OCI-LY7 (cell line): Measurements from ENCODE around the gene SKAP2. TPM values are rescaled to one million over a fixed set of nuclear protein-coding genes. Genes with fewer than 3 reads are reported as not detected.

Experiments
- BruUV-seq: library from RNA; stranded (reverse); fragments of 400-500 nt; replicated peaks from 2 replicates; lab custom pipeline; 2021; lab: Mats Ljungman, UMichigan
- CTCF ChIA-PET: fragments of 300-600 bp; sonication (Branson Sonifier 250); formaldehyde crosslinking; loops from one replicate; lab custom pipeline; 2022; ENCODE audit warnings: antibody characterized with exemption; ENCODE audit not compliant: unreplicated experiment; lab: Charles Lee
- POLR2A ChIA-PET: fragments of 300-600 bp; sonication (Branson Sonifier 250); formaldehyde crosslinking; loops from one replicate; lab custom pipeline; 2022; ENCODE audit warnings: antibody characterized with exemption; lab: Charles Lee
- DNase-seq: peaks from one replicate; pipeline ENCODE4 v3.0.0-alpha.2; 2015; ENCODE audit warnings: low spot score
- H2AFZ ChIP-seq: fragments of 200-600 bp; sonication (generic), shearing (Covaris generic); 2 replicates; pipeline ENCODE4 v1.6.1; 2014; ENCODE audit warnings: mild to moderate bottlenecking, antibody characterized with exemption, low read length, moderate library complexity
- H3K27ac ChIP-seq: fragments of 200-600 bp; sonication (generic); 2 replicates; pipeline ENCODE4 v1.5.1; 2014; ENCODE audit warnings: mixed run types, low read depth, mild to moderate bottlenecking, moderate library complexity, low read length, inconsistent platforms; ENCODE audit not compliant: poor library complexity, severe bottlenecking
- H3K36me3 ChIP-seq: fragments of 200-600 bp; sonication (generic); 2 replicates; pipeline ENCODE4 v1.6.1; 2014; ENCODE audit warnings: mild to moderate bottlenecking, antibody characterized with exemption, low read length, moderate library complexity, mixed read lengths; ENCODE audit not compliant: insufficient read depth
- H3K4me1 ChIP-seq: fragments of 200-600 bp; sonication (generic); 2 replicates; pipeline ENCODE4 v1.5.1; 2014; ENCODE audit warnings: mild to moderate bottlenecking, low read length; ENCODE audit not compliant: insufficient read depth, poor library complexity, severe bottlenecking
- H3K4me2 ChIP-seq: fragments of 200-600 bp; sonication (generic); 2 replicates; pipeline ENCODE4 v1.6.1; 2014; ENCODE audit warnings: mild to moderate bottlenecking, low read length
- H3K4me3 ChIP-seq: fragments of 200-600 bp; sonication (generic); 2 replicates; pipeline ENCODE4 v1.5.1; 2014; ENCODE audit warnings: mild to moderate bottlenecking, low read depth, low read length; ENCODE audit not compliant: poor library complexity, severe bottlenecking
- H3K79me2 ChIP-seq: fragments of 200-600 bp; sonication (generic); 2 replicates; pipeline ENCODE4 v1.6.1; 2016; ENCODE audit warnings: low read depth, mild to moderate bottlenecking, low read length, moderate library complexity, mixed read lengths; ENCODE audit not compliant: insufficient read depth
- H3K9me2 ChIP-seq: fragments of 200-600 bp; sonication (generic); 2 replicates; pipeline ENCODE4 v1.6.1; 2016; ENCODE audit warnings: mild to moderate bottlenecking, low read length, mixed read lengths; ENCODE audit not compliant: insufficient read depth
- H3K9me3 ChIP-seq: fragments of 200-600 bp; sonication (generic); 2 replicates; pipeline ENCODE4 v1.6.1; 2014; ENCODE audit warnings: mild to moderate bottlenecking, mixed run types, low read length, mixed read lengths
- H4K20me1 ChIP-seq: fragments of 200-600 bp; sonication (generic); 2 replicates; pipeline ENCODE4 v1.6.1; 2014; ENCODE audit warnings: mild to moderate bottlenecking, antibody characterized with exemption, low read length, moderate library complexity, mixed read lengths; ENCODE audit not compliant: insufficient read depth
- CTCF ChIP-seq: fragments of 200-600 bp; sonication (generic); conservative IDR thresholded peaks from 2 replicates; pipeline ENCODE4 v1.5.1; 2014; ENCODE audit warnings: mild to moderate bottlenecking, antibody characterized with exemption, low read length, moderate library complexity, mixed read lengths
- EZH2phosphoT487 ChIP-seq: fragments of 200-600 bp; sonication (generic); IDR thresholded peaks from 2 replicates; pipeline ENCODE4 v1.6.1; 2018; ENCODE audit warnings: low read depth, borderline replicate concordance, mild to moderate bottlenecking, mixed run types, antibody characterized with exemption, low read length, moderate library complexity, mixed read lengths
- intact Hi-C: fragments of 100-400 bp; cut with micrococcal nuclease; formaldehyde crosslinking; loops from one replicate; pipeline ENCODE4 v1.10.0; 2022; ENCODE audit not compliant: unreplicated experiment
- total RNA-seq, 2 experiments: library from RNA; depleted of rRNA in 1 of 2; stranded (reverse); fragments of >200 nt in 1 of 2; shearing (Covaris generic) in 1 of 2; gene quantifications; 2 replicates each; pipeline ENCODE4 v1.2.3, GENCODE V29; 2014 to 2022

Gene SKAP2
- total RNA-seq, 2 experiments from 2014 or later, result 15.5 to 54.8 TPM

- intact Hi-C loops, result no loop called here
- no peak overlapping the region for H3K4me3 ChIP-seq
- H3K27ac ChIP-seq, result no peak overlapping the region
- H3K79me2 ChIP-seq, result no peaks in the 10 kb centered on the region
- no peaks in the 10 kb centered on the region for H3K9me3 ChIP-seq
- no peaks in the 10 kb centered on the region; the same call in 1 of the 2 replicates for H4K20me1 ChIP-seq
- CTCF ChIA-PET, result interaction anchor here (0.8 kb wide), 1 partner anchor 8 kb away, joined by 3 read pairs; no protein-coding TSS in a partner anchor
- BruUV-seq, result no TSS peak
- no peak overlapping the region for H3K4me2 ChIP-seq
- no peak for TF ChIP-seq EZH2phosphoT487
- TF ChIP-seq CTCF, result no peak
- no peaks in the 10 kb centered on the region for H3K4me1 ChIP-seq
- H3K36me3 ChIP-seq, result no peaks in the 10 kb centered on the region
- POLR2A ChIA-PET, result interaction anchor here (0.7 to 1.3 kb wide), 4 partner anchors 9 to 408 kb away, joined by 3 to 4 read pairs (median 4); partner anchors contain the start of gene SKAP2
- no peaks in the 10 kb centered on the region for H3K9me2 ChIP-seq
- no peak for DNase-seq
- no peak overlapping the region for H2AFZ ChIP-seq
Observed at GRCh38 chr7:26700893-26701292, 163.5 kb downstream of the SKAP2 start.

- no peak overlapping the region for H3K4me2 ChIP-seq
- H3K79me2 ChIP-seq, result no peaks in the 10 kb centered on the region
- H3K9me2 ChIP-seq, result no peaks in the 10 kb centered on the region
- intact Hi-C loops, result no loop called here
- no peak for DNase-seq
- H3K27ac ChIP-seq, result no peak overlapping the region
- TF ChIP-seq CTCF, result no peak
- TF ChIP-seq EZH2phosphoT487, result no peak
- no peaks in the 10 kb centered on the region for H3K36me3 ChIP-seq
- POLR2A ChIA-PET, result interaction anchor here (0.7 to 1.3 kb wide), 3 partner anchors 9 to 409 kb away, joined by 4 read pairs; no protein-coding TSS in a partner anchor
- CTCF ChIA-PET, result no interaction called here
- H4K20me1 ChIP-seq, result no peaks in the 10 kb centered on the region; the same call in 1 of the 2 replicates
- no peaks in the 10 kb centered on the region for H3K4me1 ChIP-seq
- H3K9me3 ChIP-seq, result no peaks in the 10 kb centered on the region
- no peak overlapping the region for H2AFZ ChIP-seq
- BruUV-seq, result no TSS peak
- no peak overlapping the region for H3K4me3 ChIP-seq
Observed at GRCh38 chr7:26700386-26700785, 164.0 kb downstream of the SKAP2 start.

- no peaks in the 10 kb centered on the region; the same call in 1 of the 2 replicates for H4K20me1 ChIP-seq
- no peaks in the 10 kb centered on the region for H3K9me3 ChIP-seq
- no peak for DNase-seq
- H3K36me3 ChIP-seq, result no peaks in the 10 kb centered on the region
- no peaks in the 10 kb centered on the region for H3K4me1 ChIP-seq
- BruUV-seq, result no TSS peak
- H3K4me2 ChIP-seq, result no peak overlapping the region
- no peaks in the 10 kb centered on the region for H3K79me2 ChIP-seq
- no peaks in the 10 kb centered on the region for H3K9me2 ChIP-seq
- H3K4me3 ChIP-seq, result no peak overlapping the region
- H2AFZ ChIP-seq, result no peak overlapping the region
- POLR2A ChIA-PET, result no interaction called here
- no peak for TF ChIP-seq EZH2phosphoT487
- no peak for TF ChIP-seq CTCF
- CTCF ChIA-PET, result no interaction called here
- no peak overlapping the region for H3K27ac ChIP-seq
- intact Hi-C loops, result no loop called here
Observed at GRCh38 chr7:26699766-26700165, 164.6 kb downstream of the SKAP2 start.
